Brain microvascular endothelial cell (primary cell): ENCODE measurements around the gene ADGRB3.
"Not testable (repeated sequence)": the region's sequence is repeated elsewhere in the genome, so short reads cannot be mapped to it uniquely, and the experiment has no call there.

ENCODE experiments used
- DNase-seq: peaks from one replicate; pipeline ENCODE4 v3.0.0-alpha.2; 2020
- H3K27ac ChIP-seq: fragments of 250-450 bp; sonication (Bioruptor Pico); 2 replicates; pipeline ENCODE4 v1.5.1; 2020; ENCODE audit warnings: mild to moderate bottlenecking, moderate library complexity
- H3K27me3 ChIP-seq: fragments of 250-450 bp; sonication (Bioruptor Pico); replicated peaks from 2 replicates; pipeline ENCODE4 v1.5.1; 2020; ENCODE audit warnings: mild to moderate bottlenecking
- H3K36me3 ChIP-seq: fragments of 250-450 bp; sonication (Bioruptor Pico); replicated peaks from 2 replicates; pipeline ENCODE4 v1.5.1; 2020; ENCODE audit warnings: mild to moderate bottlenecking
- H3K4me3 ChIP-seq: 2 replicates; pipeline ENCODE4 v1.5.1; 2011; ENCODE audit warnings: low read depth, mild to moderate bottlenecking, control low read depth, low read length, moderate library complexity
- CTCF ChIP-seq: IDR thresholded peaks from 2 replicates; pipeline ENCODE4 v1.5.1; 2011; ENCODE audit warnings: low read depth, mild to moderate bottlenecking, moderate library complexity, low read length, control low read depth, inconsistent platforms; ENCODE audit errors: missing control alignments
- in situ Hi-C: cut with HindIII; loops from 2 replicates; pipeline ENCODE4 v1.10.0; 2017; ENCODE audit warnings: low sequenced_read_pairs, low pct_ligation_motif_present

Gene ADGRB3

DNA sequence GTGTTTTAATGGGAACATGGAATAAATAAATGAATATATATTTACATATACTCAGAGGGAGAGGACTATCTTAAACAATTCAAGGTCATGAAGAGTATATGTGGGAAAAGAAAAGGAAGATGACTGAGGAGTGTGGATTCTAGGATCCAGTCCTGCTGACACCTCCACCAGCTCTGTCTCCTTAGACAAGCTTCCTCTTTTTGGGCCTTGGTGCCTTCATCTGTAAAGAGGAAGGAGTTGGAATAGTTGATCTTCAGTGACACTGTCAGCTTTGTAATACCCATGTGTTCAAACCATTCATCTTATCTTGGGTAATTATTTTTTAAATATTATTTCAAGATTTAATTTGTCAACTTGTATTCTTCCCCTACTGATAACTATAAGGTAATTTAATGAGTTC is 338.0 kb downstream of the ADGRB3 start:
- no peak for DNase-seq
- Histone ChIP-seq H3K27me3 (no peaks in the 10 kb centered on the region), H3K4me3 (no peak overlapping the region), H3K27ac (no peak overlapping the region), H3K36me3 (no peaks in the 10 kb centered on the region)
- no peak for TF ChIP-seq CTCF
- in situ Hi-C loops, result no loop called here

- Histone ChIP-seq H3K27me3 (no peaks in the 10 kb centered on the region), H3K27ac (no peak overlapping the region), H3K4me3 (no peak overlapping the region), H3K36me3 (no peaks in the 10 kb centered on the region)
- in situ Hi-C loops, result no loop called here
- DNase-seq, result peak; percentile 7
- peak; percentile 59 for TF ChIP-seq CTCF
Measured at GRCh38 chr6:68975064-68975463, 340.0 kb downstream of the ADGRB3 start.

- no peak overlapping the region for H3K27ac ChIP-seq
- in situ Hi-C loops, result no loop called here
Measured at GRCh38 chr6:68975816-68976215, 340.7 kb downstream of the ADGRB3 start.

DNA sequence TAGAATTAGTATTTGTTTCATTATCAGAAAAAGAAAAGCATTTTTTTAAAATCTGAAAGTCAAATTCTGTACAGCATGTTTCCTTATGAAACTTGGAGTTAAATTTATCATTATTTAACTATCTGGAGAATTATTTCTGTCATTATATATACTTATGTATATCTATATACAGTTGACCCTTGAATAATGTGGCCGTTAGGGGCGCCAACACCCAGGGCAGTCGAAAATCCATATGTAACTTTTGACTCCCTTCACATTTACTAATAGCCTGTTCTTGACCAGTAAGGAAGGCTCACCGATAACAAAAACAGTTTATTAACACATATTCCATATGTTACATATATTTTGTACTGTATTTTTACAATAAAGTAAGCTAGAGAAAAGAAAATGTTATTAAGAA is 341.2 kb downstream of the ADGRB3 start:
- no peak for DNase-seq
- H3K27me3 ChIP-seq, result no peaks in the 10 kb centered on the region

More at GRCh38 chr6:68975816-68976215, 340.7 kb downstream of the ADGRB3 start:
- DNase-seq, result no peak
- Histone ChIP-seq H3K27me3 (no peaks in the 10 kb centered on the region), H3K4me3 (no peak overlapping the region), H3K36me3 (no peaks in the 10 kb centered on the region)
- TF ChIP-seq CTCF, result no peak

GRCh38 chr6:68978411-68978810 is 343.3 kb downstream of the ADGRB3 start:
- in situ Hi-C loops, result no loop called here

More for the DNA sequence above, 341.2 kb downstream of the ADGRB3 start:
- Histone ChIP-seq H3K36me3 (no peaks in the 10 kb centered on the region), H3K4me3 (no peak overlapping the region), H3K27ac (no peak overlapping the region)
- peak; percentile 43 for TF ChIP-seq CTCF
- in situ Hi-C loops, result no loop called here

GRCh38 chr6:68981668-68982067 is 346.6 kb downstream of the ADGRB3 start:
- H3K27me3 ChIP-seq, DNase-seq, in situ Hi-C loops, H3K27ac ChIP-seq, H3K36me3 ChIP-seq, H3K4me3 ChIP-seq: not testable (repeated sequence)

More at GRCh38 chr6:68978411-68978810, 343.3 kb downstream of the ADGRB3 start:
- Histone ChIP-seq H3K4me3 (no peak overlapping the region), H3K27ac (no peak overlapping the region), H3K27me3 (no peaks in the 10 kb centered on the region), H3K36me3 (no peaks in the 10 kb centered on the region)
- TF ChIP-seq CTCF, result no peak
- no peak for DNase-seq
